Myocyte (in vitro differentiated cells): ENCODE results near the gene MAPK8IP1. TPM values are rescaled to one million over a fixed set of nuclear protein-coding genes. Genes with fewer than 3 reads are reported as not detected.
A peak's percentile ranks its signal among the peaks of the same experiment; 100 is the strongest.
"Not testable (repeated sequence)": the region's sequence is repeated elsewhere in the genome, so short reads cannot be mapped to it uniquely, and the experiment has no call there.

ENCODE experiments used
- DNase-seq: peaks from one replicate; pipeline ENCODE4 v3.0.0-alpha.2; 2012; ENCODE audit warnings: low read depth
- total RNA-seq: library from RNA; depleted of rRNA; stranded (reverse); fragments of >200 nt; gene quantifications from 2 replicates; pipeline ENCODE4 v1.2.3, GENCODE V29; 2014

Gene MAPK8IP1
- total RNA-seq, 1 donor from 2014 or later: 10.1 TPM

DNA sequence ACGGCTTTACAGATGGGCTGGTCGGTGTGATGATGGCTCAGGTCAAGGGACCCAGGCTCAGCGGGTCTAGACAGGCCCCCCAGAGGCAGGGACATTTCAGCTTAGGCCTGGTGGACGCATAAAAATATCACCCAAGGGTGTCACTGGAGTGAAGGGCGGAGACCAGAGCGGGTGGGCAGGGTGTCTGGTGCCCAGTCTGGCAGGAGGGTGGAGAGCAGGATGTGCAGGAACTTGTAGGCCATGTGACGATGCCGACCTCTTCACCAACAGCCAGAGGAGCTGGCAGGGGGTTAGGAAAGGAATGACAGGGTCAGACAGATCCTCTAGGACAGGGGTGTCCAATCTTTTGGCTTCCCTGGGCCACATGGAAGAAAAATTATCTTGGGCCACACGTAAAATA is 4.5 kb downstream of the MAPK8IP1 start:
- no peak for DNase-seq

DNA sequence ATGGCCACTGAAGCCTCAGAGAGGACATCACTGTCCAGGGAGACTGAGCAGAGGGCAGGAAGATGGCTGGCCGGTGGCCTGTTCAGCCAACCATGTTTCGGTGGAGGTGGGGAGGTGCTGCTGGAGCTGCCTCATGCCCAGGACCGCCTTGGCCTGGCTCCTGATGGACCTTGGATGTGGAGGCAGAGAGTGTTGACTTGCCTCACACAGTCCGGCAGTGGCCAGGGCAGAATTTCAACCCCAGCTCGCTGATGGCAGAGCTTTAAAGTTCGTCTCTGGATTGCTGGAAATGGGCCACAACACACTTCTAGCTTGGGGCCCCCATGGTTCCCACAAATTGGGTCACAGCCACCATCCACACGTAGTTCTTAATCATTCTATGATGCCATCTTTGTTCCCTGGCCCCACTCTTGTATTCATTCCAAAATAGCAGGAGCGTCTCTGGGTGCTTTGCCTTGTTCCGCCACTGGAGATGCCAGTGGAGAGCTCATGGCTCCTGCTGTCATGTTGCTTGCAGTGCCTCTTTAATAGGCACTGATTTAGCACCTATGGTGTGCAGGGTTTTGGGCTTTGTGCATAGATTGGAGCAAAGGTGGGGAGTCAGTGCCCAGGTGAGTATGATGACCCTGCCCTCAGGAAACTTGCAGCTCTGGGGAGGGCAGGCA is 5.6 kb downstream of the MAPK8IP1 start:
- no peak for DNase-seq

DNA sequence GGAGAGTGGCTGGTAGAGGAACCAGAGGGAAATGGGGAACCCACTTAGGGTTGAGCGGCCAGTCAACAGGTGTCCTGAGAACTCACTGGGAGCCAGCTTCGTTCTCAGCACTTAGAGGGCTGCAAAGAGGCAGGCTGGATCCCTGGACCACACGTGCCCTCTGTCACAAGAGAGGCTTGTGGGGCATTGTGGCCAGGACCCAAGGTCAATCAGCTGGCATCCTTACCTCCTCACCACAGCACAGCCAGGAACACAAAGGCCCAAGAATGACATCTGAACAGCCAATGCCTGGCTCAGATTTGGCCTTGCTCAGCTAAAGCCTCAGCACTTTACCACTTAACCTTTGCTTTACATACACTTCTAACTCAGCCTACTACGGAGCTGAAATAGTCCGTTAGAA is 7.4 kb downstream of the MAPK8IP1 start:
- DNase-seq: no peak

DNA sequence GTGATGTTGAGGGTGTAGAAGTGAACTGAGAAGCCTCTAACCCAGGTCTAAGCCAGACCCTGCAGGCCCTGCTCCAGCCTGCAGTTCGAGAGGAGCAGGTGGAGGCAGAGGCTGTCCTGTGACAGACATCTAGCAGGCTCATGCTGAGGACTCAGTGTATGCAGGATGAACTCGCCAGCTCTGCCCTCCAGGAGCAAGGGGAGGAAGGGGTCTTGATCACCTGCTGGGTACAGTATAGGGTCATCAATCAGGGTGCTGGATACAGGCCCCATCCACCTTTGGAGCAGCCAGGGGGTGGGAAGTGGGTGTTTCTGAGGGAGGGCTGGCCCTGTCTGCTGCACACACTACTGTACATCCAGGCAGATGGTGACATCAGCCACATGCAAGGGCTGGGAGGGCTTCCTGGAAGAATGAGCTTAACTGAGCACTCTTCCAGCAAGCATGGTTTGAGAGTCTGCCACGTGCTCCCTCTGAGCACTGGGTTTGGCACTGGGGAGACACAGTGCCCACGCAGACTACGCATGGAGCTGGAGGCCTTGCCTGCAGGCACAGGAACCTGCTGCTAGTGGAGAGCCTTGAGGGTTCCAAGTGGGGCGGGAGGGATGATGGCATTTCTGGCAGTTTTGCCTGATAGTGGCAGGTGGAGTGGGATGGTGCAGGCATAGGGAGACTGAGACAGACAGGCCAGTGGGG is 9.2 kb downstream of the MAPK8IP1 start:
- DNase-seq: no peak

DNA sequence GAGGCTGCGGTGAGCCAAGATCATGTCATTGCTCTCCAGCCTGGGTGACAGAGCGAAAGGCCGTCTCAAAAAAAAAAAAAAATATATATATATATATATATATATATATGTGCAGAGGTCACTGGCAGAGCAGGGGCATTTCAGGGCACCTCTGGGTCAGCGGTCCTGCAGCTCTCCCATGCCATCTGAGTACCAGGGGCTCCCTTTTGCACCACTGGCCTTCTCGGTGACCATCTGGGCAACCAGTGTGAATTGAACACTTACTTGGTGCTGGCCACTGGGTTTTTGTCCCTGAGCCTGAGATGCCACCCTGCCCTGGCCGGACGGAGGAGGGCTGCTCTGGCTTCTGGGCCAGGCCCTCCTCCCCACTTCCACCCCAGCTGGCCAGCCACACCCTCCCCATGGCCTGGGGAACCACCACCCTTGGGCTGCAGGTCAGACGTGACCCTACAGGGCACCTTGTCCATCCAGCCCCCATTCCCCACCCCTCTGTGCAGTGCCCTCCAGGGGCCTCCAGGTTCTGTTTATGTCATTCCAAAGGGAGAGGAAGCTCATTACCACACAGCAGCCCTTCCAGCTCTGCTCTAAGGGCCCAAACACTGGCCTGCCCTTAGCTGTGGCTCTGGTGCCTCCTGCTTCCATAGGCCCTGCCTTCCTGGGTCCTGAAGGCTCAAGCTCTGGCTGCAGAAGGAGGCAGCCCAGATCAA is 10.3 kb downstream of the MAPK8IP1 start:
- no peak for DNase-seq

DNA sequence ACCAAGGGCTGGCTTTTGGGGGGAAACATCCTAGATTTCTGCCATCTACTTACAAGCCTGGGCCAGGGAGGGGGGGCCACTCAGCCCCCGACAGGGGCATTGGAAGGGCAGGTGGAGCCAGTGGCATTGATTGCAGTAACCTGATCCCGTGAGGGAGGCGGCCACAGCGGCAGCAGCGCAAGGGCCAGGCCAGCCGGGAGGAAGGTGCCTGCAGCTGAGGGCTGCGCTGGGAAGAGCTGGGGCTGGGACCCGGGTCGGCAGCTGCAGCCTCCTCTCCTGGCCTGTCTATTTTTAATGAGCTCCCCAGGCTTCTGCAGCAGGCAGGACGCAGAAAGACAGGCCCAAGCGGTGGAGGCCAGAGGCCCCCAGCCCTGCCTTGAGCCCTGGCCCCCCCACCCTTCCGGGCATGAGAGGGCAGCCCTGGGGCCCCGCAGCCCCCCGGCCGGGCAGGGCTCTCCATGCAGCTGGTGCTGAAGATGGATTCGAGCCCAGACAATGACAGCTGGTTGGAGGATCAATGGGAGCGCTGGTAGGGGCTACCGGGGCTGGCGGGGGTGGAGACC is 11.1 kb downstream of the MAPK8IP1 start:
- peak; percentile 79 for DNase-seq

DNA sequence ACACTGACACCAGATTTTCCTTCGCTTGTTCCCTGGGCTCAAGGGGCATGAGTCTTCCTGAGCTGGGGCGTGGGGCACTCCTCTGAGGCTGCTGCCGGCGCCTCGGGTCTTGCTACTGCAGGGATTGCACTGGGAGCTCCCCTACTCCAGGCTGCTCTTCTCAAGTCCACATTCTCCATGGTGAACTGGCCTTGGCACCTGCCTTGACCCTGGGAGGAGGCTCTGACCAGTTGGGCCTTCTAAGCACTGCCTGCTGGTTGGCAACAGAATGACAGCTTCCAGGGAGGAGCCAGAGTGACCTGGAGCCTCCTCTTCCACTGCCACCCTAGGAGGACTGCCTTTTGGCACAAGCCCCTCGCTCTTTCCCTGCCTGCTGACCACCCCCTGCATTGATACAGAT is 12.1 kb downstream of the MAPK8IP1 start:
- no peak for DNase-seq

DNA sequence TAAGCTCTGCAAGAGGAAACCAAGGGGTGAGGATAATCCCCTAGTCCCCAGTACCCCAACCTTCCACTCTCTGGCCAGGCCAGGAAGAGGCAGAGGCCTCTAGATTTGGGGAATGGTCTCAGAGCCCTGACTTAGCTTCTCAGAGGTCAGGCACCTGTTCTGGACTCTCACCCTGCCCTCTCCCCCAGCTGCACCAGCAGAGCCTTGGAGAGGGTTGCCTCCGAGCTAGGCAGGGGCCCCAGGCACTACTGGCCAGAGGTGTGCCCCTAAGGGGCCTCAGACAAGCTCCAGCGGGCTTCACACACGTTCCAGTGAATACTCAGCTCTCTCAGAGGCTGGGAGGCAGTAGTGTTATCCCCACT is 13.6 kb downstream of the MAPK8IP1 start:
- DNase-seq: no peak

DNA sequence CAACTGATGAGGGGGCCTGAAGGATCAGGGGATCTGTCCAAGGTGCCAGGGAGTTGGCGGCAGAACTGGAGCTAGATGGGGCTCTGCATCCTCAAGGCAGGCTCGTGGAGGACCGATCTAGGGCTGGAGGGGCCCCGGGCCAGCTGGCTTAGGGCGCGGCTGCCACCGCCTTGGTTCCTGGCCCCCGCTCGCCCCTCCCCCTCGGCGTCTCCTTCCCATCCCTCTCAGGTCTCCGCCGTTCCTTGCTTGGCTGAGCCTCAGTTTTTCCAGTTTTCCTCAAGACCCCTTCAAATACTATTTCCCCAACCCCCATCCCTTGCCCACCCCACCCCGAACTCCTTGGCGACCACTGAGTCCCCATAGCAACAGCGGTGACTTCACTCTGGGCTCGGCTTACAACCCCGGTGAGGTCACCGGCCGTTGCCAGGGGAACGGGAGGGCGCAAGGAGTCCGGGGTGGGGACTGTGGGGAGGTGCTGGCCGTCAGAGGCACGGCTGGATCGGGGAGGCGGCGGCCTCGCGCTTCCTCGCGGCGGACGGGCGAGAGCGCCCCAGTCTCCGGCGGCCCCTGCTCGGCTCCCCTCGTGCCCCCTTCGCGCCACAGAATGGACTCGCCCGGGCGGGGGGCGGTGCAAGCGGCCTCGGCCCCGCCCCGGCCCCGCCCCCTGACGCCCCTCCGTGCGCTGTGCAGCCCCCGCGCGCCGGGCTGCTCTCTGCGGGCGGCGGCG is 14.2 kb downstream of the MAPK8IP1 start:
- DNase-seq: peak; percentile 83

DNA sequence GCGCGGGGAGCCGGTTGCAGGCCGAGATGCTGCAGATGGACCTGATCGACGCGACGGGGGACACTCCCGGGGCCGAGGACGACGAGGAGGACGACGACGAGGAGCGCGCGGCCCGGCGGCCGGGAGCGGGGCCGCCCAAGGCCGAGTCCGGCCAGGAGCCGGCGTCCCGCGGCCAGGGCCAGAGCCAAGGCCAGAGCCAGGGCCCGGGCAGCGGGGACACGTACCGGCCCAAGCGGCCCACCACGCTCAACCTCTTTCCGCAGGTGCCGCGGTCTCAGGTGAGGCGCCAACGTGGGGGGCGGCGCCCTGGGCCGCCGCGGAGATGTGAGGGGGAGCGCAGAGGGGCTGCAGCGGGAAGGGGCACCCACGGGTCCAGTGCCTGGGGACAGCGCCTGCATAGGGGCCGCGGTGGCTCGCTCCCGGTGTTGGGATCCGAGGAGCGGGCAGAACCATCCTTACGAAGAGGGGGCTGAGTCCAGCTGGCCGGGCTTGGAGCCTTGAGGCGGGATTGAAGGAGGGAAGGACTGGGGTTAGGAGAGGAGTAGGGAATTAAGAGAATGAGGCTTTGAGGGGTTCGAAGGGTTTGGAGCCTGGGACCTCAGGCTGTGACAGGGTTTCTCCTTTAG is 14.8 kb downstream of the MAPK8IP1 start:
- not testable (repeated sequence) for DNase-seq

DNA sequence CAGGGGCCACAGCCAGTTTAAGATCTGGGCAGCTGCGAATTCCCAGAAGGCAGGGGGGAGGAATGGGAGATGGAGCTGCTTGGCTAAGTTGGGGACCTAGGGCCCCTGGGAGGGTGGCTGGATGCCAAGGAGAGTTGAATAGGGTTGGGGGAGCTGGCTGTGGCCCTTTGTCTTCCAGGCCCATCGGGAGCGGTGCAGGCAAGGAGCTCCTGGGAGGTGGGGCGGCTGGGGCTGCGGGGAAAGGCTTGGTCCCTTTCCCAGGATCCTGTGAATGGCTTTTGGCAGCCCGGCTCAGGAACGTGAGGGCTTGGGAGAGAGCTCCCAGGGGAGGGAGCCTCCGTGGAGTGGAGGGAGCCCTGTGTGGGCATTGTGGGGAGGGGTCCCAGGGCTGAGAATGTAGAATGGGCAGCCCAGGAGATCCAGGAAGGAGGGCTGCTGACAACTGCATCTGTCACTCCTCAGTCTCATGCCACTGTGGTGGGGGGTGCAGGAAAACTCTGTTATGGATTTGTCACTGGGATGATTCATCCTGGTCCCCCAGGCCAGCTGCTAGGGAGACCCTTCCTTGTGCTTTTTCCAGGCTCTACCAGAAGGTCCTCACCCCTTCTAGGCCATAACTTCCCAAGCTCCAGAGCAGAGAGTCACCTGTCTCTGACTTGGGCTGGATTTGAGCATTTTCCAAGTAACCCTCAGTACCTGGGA is 15.6 kb downstream of the MAPK8IP1 start:
- no peak for DNase-seq

DNA sequence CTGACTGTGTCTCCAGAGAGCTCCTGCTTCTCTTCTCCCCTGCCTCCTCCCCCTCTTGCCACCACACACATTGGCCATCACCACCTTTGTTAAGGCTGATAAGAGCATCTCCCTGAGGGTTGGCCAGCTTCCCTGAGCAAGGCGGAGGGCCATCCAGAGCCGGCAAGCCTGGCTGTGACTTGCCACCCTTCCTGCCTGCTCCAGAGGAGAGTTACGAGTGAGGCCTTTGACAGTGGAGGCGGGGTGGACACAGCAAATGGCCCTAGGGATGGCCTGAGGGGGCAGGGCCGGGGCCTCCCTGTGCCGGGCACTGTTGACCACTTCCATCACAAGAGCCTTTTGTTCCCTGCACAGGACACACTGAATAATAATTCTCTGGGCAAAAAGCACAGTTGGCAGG is 16.2 kb downstream of the MAPK8IP1 start:
- no peak for DNase-seq

DNA sequence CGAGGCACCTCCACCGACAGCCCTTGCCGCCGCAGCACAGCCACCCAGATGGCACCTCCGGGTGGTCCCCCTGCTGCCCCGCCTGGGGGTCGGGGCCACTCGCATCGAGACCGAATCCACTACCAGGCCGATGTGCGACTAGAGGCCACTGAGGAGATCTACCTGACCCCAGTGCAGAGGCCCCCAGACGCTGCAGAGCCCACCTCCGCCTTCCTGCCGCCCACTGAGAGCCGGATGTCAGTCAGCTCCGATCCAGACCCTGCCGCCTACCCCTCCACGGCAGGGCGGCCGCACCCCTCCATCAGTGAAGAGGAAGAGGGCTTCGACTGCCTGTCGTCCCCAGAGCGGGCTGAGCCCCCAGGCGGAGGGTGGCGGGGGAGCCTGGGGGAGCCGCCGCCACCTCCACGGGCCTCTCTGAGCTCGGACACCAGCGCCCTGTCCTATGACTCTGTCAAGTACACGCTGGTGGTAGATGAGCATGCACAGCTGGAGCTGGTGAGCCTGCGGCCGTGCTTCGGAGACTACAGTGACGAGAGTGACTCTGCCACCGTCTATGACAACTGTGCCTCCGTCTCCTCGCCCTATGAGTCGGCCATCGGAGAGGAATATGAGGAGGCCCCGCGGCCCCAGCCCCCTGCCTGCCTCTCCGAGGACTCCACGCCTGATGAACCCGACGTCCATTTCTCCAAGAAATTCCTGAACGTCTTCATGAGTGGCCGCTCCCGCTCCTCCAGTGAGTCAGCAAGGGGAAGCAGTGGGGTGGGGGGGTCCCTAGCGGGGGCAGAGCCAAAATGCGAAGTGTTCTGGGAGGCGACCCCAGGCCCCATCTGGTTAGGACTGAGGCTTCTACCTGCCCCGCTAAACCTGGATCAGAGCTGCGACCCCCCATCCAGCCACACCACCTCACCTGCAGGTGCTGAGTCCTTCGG is 17.3 kb downstream of the MAPK8IP1 start:
- DNase-seq: no peak

DNA sequence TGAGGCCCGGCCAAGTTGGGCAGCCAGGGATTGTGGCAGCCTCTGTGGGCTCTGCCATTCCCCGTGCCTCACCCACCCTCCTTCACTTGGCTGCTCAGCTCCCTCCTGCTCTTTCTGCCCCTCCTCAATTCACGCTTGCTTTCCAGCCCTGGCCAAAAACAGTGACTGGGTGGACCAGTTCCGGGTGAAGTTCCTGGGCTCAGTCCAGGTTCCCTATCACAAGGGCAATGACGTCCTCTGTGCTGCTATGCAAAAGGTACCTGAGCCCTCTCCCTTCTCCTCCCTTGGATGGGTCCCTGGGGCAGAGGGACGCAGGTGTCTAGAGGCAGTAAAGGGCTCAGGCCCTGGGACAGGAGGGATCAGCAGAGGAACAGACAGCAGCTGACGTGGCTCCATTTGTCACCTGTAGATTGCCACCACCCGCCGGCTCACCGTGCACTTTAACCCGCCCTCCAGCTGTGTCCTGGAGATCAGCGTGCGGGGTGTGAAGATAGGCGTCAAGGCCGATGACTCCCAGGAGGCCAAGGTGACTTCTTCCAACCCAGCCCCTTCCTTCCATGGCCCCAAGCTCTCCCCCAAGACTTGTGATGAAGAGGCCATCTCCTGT is 19.0 kb downstream of the MAPK8IP1 start:
- DNase-seq: no peak

DNA sequence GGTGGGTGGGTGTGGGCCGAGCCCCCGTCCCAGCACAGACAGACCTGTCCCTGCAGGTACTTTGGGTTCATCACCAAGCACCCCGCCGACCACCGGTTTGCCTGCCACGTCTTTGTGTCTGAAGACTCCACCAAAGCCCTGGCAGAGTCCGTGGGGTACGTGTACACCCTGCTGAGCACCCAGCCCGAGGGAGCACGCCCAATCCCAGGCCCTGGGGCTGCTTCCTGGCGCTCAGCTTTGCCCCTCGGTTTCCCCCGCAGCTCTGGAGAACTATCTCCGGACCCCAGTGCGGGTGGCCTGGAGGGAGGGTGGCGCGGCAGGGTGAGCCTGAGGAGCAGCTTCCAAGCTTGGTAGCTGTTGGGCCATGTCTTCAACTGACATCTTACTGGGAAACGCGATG is 19.6 kb downstream of the MAPK8IP1 start:
- no peak for DNase-seq

DNA sequence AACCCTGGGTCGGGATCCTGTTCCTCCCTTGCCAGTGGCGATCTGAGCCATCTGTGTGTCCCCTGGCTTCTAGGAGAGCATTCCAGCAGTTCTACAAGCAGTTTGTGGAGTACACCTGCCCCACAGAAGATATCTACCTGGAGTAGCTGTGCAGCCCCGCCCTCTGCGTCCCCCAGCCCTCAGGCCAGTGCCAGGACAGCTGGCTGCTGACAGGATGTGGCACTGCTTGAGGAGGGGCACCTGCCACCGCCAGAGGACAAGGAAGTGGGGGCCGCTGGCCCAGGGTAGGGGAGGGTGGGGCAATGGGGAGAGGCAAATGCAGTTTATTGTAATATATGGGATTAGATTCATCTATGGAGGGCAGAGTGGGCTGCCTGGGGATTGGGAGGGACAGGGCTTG is 20.1 kb downstream of the MAPK8IP1 start:
- not testable (repeated sequence) for DNase-seq

DNA sequence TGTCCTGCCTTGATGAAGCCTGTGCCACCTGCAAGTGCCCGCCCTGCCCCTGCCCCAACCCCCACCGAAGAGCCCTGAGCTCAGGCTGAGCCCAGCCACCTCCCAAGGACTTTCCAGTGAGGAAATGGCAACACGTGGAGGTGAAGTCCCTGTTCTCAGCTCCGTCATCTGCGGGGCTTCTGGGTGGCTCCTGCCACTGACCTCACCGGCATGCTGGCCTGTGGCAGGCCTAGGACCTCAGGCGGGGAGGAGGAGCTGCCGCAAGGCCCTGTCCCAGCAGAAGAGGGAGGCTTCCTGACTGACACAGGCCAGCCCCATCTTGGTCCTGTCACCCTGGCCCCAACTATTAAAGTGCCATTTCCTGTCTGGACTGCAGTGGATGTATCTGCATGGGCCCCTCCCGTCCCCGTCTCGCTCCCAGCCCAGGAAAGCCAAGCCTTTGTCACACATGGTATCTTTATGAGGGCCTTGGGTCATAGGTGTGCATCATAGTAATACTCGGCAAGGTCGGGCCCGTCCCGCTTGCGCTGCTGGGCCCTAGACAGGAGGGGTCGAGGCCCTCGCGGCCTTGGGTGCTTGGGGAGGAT is 20.7 kb downstream of the MAPK8IP1 start:
- no peak for DNase-seq

DNA sequence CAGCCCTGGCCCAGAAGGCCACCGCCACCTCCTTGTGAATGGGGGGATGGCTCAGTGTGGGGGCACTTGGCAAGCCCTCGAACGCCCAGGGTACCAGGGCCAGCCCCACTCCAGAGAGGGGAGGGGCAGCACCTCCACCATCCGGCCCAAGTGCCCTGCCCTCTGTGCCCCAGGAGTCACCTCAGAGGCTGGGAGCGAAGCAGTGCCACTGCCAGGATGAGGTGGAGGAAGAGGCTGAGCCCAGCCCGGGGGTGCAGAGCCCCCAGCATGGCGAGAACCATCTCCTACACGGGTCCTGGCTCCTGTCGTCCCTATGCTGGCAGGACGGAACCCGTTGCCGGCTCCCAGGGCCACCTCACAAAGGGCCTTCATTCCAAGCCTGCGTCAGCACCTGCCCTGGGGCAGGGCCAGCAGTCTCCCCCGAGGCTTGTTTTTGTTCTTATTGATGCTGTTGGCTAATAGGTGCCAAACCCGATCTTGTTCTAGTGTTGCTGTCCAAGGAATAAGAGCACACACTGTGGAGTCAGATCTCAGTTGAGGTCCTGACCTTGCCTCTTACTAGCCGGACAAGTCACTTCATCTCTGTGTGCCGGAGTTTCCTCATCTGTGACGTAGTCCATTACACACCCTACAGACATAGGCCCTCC is 21.6 kb downstream of the MAPK8IP1 start, which contains the start of gene FREY1:
Gene FREY1 (minus strand): TSS at position 307 of the 647 bp plus-strand sequence. CDS start 26 bp downstream, at position 281.
- DNase-seq: no peak
